HCT116 (cell line): ENCODE results near the gene FOXQ1.

Experiments
- CEBPB ChIP-seq: IDR thresholded peaks from 2 replicates; pipeline ENCODE4 v1.6.1; 2012; ENCODE audit warnings: low read depth
- EZH2 ChIP-seq: fragments of 200-600 bp; sonication (generic); IDR thresholded peaks from 2 replicates; pipeline ENCODE4 v1.6.1; 2017; ENCODE audit warnings: antibody characterized with exemption, mixed run types
- EZH2phosphoT487 ChIP-seq: fragments of 200-600 bp; IDR thresholded peaks from 2 replicates; pipeline ENCODE4 v1.6.1; 2018; ENCODE audit warnings: antibody characterized with exemption, borderline replicate concordance
- JUND ChIP-seq: IDR thresholded peaks from 2 replicates; pipeline ENCODE4 v1.6.1; 2012
- POLR2A ChIP-seq: IDR thresholded peaks from 2 replicates; pipeline ENCODE4 v1.7.0; 2011; ENCODE audit warnings: borderline replicate concordance; ENCODE audit not compliant: insufficient read depth, insufficient read length; ENCODE audit errors: extremely low read depth
- POLR2AphosphoS5 ChIP-seq: IDR thresholded peaks from 2 replicates; pipeline ENCODE4 v1.6.1; 2011; ENCODE audit warnings: mild to moderate bottlenecking, low read depth, low read length, moderate library complexity
- SRF ChIP-seq: IDR thresholded peaks from 2 replicates; pipeline ENCODE4 v1.6.1; 2012; ENCODE audit warnings: low read depth
- TCF7L2 ChIP-seq: IDR thresholded peaks from 2 replicates; pipeline ENCODE4 v1.7.0; 2011; ENCODE audit warnings: borderline replicate concordance, inconsistent platforms; ENCODE audit not compliant: insufficient read depth, insufficient read length; ENCODE audit errors: extremely low read depth
- TF ChIP-seq, protein P1 (sequence below), 3 experiments: fragments of 200-600 bp in 1 of 3; sonication (generic) in 1 of 3; IDR thresholded peaks in 2 of 3; conservative IDR thresholded peaks in 1 of 3; 2 replicates each; pipeline ENCODE4 v1.5.1; 2012 to 2017; ENCODE audit warnings: low read depth in 2 of 3, low read length in 2 of 3, antibody characterized with exemption in 1 of 3, borderline replicate concordance in 1 of 3, control low read depth in 1 of 3, mild to moderate bottlenecking in 1 of 3, mixed read lengths in 1 of 3, mixed run types in 1 of 3, moderate library complexity in 1 of 3; ENCODE audit not compliant: insufficient read depth in 1 of 3
- TF ChIP-seq, protein P2 (sequence below): IDR thresholded peaks from 2 replicates; pipeline ENCODE4 v1.6.1; 2012
- TF ChIP-seq, protein P3 (sequence below): IDR thresholded peaks from 2 replicates; pipeline ENCODE4 v1.6.1; 2012
- TF ChIP-seq, protein P4 (sequence below): IDR thresholded peaks from 2 replicates; pipeline ENCODE4 v1.6.1; 2012; ENCODE audit warnings: low read depth

DNA sequence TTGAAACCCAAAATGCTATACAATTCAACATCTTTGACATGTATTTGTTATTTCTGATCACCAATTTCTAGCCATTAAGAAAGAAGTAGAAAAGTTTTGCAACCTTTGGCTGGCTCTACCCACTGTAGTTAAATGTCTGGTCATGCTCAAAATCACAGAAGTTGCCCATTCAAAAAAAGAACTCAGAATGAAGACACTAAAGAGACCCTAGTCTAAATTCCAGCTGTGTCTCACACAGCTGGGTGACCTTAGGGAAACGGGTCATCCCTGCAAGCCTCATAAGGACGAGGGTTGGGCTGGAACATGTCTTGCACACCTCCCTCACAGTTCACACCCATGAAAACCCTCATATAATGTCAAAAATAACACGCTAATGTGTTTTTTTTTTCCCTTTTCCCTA is 10.3 kb downstream of the FOXQ1 start:
- TF ChIP-seq, protein P1, sequence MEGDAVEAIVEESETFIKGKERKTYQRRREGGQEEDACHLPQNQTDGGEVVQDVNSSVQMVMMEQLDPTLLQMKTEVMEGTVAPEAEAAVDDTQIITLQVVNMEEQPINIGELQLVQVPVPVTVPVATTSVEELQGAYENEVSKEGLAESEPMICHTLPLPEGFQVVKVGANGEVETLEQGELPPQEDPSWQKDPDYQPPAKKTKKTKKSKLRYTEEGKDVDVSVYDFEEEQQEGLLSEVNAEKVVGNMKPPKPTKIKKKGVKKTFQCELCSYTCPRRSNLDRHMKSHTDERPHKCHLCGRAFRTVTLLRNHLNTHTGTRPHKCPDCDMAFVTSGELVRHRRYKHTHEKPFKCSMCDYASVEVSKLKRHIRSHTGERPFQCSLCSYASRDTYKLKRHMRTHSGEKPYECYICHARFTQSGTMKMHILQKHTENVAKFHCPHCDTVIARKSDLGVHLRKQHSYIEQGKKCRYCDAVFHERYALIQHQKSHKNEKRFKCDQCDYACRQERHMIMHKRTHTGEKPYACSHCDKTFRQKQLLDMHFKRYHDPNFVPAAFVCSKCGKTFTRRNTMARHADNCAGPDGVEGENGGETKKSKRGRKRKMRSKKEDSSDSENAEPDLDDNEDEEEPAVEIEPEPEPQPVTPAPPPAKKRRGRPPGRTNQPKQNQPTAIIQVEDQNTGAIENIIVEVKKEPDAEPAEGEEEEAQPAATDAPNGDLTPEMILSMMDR (IDR thresholded peaks at IDR 0.05 in 2 of 3, conservative IDR thresholded peaks at IDR 0.05 in 1 of 3; ENCODE audit: borderline replicate concordance in 1 of 3, insufficient read depth in 1 of 3, low read depth in 2 of 3, low read length in 2 of 3): no peak
- TF ChIP-seq EZH2 (no peak), JUND (no peak), POLR2A (no peak), SRF (no peak), POLR2AphosphoS5 (no peak), CEBPB (no peak), EZH2phosphoT487 (no peak), TCF7L2 (no peak)
- TF ChIP-seq, protein P2, sequence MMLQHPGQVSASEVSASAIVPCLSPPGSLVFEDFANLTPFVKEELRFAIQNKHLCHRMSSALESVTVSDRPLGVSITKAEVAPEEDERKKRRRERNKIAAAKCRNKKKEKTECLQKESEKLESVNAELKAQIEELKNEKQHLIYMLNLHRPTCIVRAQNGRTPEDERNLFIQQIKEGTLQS: no peak
- TF ChIP-seq, protein P3, sequence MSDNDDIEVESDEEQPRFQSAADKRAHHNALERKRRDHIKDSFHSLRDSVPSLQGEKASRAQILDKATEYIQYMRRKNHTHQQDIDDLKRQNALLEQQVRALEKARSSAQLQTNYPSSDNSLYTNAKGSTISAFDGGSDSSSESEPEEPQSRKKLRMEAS: no peak
- TF ChIP-seq, protein P4, sequence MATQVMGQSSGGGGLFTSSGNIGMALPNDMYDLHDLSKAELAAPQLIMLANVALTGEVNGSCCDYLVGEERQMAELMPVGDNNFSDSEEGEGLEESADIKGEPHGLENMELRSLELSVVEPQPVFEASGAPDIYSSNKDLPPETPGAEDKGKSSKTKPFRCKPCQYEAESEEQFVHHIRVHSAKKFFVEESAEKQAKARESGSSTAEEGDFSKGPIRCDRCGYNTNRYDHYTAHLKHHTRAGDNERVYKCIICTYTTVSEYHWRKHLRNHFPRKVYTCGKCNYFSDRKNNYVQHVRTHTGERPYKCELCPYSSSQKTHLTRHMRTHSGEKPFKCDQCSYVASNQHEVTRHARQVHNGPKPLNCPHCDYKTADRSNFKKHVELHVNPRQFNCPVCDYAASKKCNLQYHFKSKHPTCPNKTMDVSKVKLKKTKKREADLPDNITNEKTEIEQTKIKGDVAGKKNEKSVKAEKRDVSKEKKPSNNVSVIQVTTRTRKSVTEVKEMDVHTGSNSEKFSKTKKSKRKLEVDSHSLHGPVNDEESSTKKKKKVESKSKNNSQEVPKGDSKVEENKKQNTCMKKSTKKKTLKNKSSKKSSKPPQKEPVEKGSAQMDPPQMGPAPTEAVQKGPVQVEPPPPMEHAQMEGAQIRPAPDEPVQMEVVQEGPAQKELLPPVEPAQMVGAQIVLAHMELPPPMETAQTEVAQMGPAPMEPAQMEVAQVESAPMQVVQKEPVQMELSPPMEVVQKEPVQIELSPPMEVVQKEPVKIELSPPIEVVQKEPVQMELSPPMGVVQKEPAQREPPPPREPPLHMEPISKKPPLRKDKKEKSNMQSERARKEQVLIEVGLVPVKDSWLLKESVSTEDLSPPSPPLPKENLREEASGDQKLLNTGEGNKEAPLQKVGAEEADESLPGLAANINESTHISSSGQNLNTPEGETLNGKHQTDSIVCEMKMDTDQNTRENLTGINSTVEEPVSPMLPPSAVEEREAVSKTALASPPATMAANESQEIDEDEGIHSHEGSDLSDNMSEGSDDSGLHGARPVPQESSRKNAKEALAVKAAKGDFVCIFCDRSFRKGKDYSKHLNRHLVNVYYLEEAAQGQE: no peak
